ENCODE results near the gene CCP110.

The CCP110 gene

GRCh38 chr16:19506965-19507364 lies 16.8 kb upstream of the CCP110 start:
- no peak for TF ChIP-seq CTCF (IDR thresholded peaks at IDR 0.05; ENCODE audit: low read depth, low read length, missing control alignments)
- no peak for DNase-seq (ENCODE audit: extremely low read depth, low read depth)
- no peak overlapping the region for H3K4me3 ChIP-seq (replicated peaks; ENCODE audit: low read depth, low read length)

GRCh38 chr16:19507867-19508266 lies 15.9 kb upstream of the CCP110 start:
- no peak for DNase-seq (ENCODE audit: extremely low read depth, low read depth)
- H3K4me3 ChIP-seq (replicated peaks; ENCODE audit: low read depth, low read length): no peak overlapping the region
- TF ChIP-seq CTCF (IDR thresholded peaks at IDR 0.05; ENCODE audit: low read depth, low read length, missing control alignments): no peak

GRCh38 chr16:19512297-19512696 lies 11.4 kb upstream of the CCP110 start:
- no peak overlapping the region for H3K4me3 ChIP-seq (replicated peaks; ENCODE audit: low read depth, low read length)
- no peak for DNase-seq (ENCODE audit: extremely low read depth, low read depth)
- no peak for TF ChIP-seq CTCF (IDR thresholded peaks at IDR 0.05; ENCODE audit: low read depth, low read length, missing control alignments)

- no peak for DNase-seq (ENCODE audit: extremely low read depth, low read depth)
- no peak overlapping the region for H3K4me3 ChIP-seq (replicated peaks; ENCODE audit: low read depth, low read length)
- no peak for TF ChIP-seq CTCF (IDR thresholded peaks at IDR 0.05; ENCODE audit: low read depth, low read length, missing control alignments)
Measured at GRCh38 chr16:19513377-19514053, 10.2 kb upstream of the CCP110 start.

- no peak for DNase-seq (ENCODE audit: extremely low read depth, low read depth)
- no peak for TF ChIP-seq CTCF (IDR thresholded peaks at IDR 0.05; ENCODE audit: low read depth, low read length, missing control alignments)
- H3K4me3 ChIP-seq (replicated peaks; ENCODE audit: low read depth, low read length): no peak overlapping the region
Measured at GRCh38 chr16:19515757-19516156, 8.0 kb upstream of the CCP110 start.

- no peak for DNase-seq (ENCODE audit: extremely low read depth, low read depth)
- no peak for TF ChIP-seq CTCF (IDR thresholded peaks at IDR 0.05; ENCODE audit: low read depth, low read length, missing control alignments)
- no peak overlapping the region for H3K4me3 ChIP-seq (replicated peaks; ENCODE audit: low read depth, low read length)
Measured at GRCh38 chr16:19517424-19518089, 6.2 kb upstream of the CCP110 start.
